Activated CD8-positive, alpha-beta T cell treated with anti-CD3 and anti-CD28 coated beads for 36 hours (primary cell): ENCODE data around the gene SRGAP2C. TPM values are rescaled to one million over a fixed set of nuclear protein-coding genes. Genes with fewer than 3 reads are reported as not detected.
"Not testable (repeated sequence)": the region's sequence is repeated elsewhere in the genome, so short reads cannot be mapped to it uniquely, and the experiment has no call there.

Source experiments
- ATAC-seq: fragments of 200-7000 bp; cut with Tn5 transposase; one replicate; pipeline ENCODE4 v1.10.0; 2021; ENCODE audit warnings: mild to moderate bottlenecking, moderate library complexity
- CTCF ChIA-PET: fragments of 350-600 bp; sonication (Branson Sonifier 250); formaldehyde crosslinking; loops from one replicate; lab custom pipeline; 2021; ENCODE audit warnings: antibody characterized with exemption; lab: Charles Lee
- POLR2A ChIA-PET: fragments of 350-600 bp; sonication (Branson Sonifier 250); formaldehyde crosslinking; loops from one replicate; lab custom pipeline; 2021; ENCODE audit warnings: antibody characterized with exemption; lab: Charles Lee
- DNase-seq: peaks from one replicate; pipeline ENCODE4 v3.0.0-alpha.2; 2020
- H3K27ac Mint-ChIP-seq: one replicate; pipeline ENCODE4 v1.8.0; 2021; ENCODE audit warnings: mild to moderate bottlenecking, mixed read lengths
- H3K27me3 Mint-ChIP-seq: one replicate; pipeline ENCODE4 v1.8.0; 2021; ENCODE audit warnings: mixed read lengths
- H3K36me3 Mint-ChIP-seq: one replicate; pipeline ENCODE4 v1.8.0; 2021; ENCODE audit warnings: low read depth, mixed read lengths
- H3K4me1 Mint-ChIP-seq: one replicate; pipeline ENCODE4 v1.8.0; 2021; ENCODE audit warnings: low read depth, mixed read lengths
- H3K4me3 Mint-ChIP-seq: one replicate; pipeline ENCODE4 v1.8.0; 2021; ENCODE audit warnings: mild to moderate bottlenecking, moderate library complexity, mixed read lengths
- H3K9me3 Mint-ChIP-seq: one replicate; pipeline ENCODE4 v1.8.0; 2021; ENCODE audit warnings: mixed read lengths
- intact Hi-C: fragments of 100-400 bp; cut with micrococcal nuclease; formaldehyde crosslinking; loops from one replicate; pipeline ENCODE4 v1.10.0; 2022
- total RNA-seq, 2 experiments: library from RNA; stranded (reverse); gene quantifications; one replicate each; pipeline ENCODE4 v1.2.3, GENCODE V29; 2021

The SRGAP2C gene
- total RNA-seq, 2 experiments from 2014 or later: 15.3 to 17.9 TPM

DNA sequence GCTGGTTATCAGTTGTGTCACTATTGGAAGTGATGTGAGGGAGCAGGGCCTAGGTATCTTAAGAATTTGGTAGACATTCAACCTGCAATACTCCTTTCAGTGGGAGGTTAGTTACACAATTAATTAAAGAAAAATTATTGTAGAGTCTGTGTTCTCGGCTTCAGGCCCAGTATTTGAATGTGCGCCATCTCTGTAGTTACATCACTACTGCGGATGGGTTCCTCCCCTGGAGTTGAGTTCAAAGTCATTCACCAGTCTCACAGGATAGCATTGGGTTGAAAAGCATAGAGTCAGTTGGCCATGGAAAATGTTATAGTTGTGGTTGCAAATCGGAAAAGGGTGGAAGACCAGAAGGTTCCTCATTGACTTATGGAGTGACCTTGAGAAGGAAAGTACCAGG lies 111.8 kb downstream of the SRGAP2C start:
- H3K4me1 Mint-ChIP-seq, ATAC-seq, POLR2A ChIA-PET, H3K9me3 Mint-ChIP-seq, H3K27me3 Mint-ChIP-seq, DNase-seq, H3K4me3 Mint-ChIP-seq, CTCF ChIA-PET, H3K36me3 Mint-ChIP-seq, intact Hi-C loops, H3K27ac Mint-ChIP-seq: not testable (repeated sequence)

DNA sequence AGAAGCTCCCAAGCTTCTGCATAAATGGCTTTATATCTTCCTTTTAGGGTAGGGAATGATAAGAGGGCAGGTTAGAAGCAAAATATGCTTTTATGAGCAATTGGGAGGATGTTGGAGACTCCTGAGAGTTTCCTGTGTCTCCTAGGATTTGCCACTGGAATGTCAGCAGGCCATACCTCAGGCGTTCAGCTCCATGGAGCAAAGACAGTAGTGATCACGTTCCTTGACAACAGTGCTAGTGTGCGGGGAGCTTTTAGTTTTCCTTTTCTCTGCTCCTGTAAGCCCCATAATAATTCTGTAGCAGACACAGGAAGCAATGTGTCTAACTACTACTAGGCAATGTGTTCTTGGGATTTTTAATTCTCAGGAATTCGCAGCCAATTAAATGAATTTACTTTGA lies 113.8 kb downstream of the SRGAP2C start:
- H3K4me3 Mint-ChIP-seq, H3K9me3 Mint-ChIP-seq, H3K27me3 Mint-ChIP-seq, intact Hi-C loops, POLR2A ChIA-PET, CTCF ChIA-PET, ATAC-seq, H3K36me3 Mint-ChIP-seq, H3K4me1 Mint-ChIP-seq, DNase-seq, H3K27ac Mint-ChIP-seq: not testable (repeated sequence)

- DNase-seq, H3K27ac Mint-ChIP-seq, intact Hi-C loops, H3K4me3 Mint-ChIP-seq, POLR2A ChIA-PET, CTCF ChIA-PET, H3K27me3 Mint-ChIP-seq, H3K4me1 Mint-ChIP-seq, H3K9me3 Mint-ChIP-seq, ATAC-seq, H3K36me3 Mint-ChIP-seq: not testable (repeated sequence)
Measured at GRCh38 chr1:121299514-121300149, 114.9 kb downstream of the SRGAP2C start.

- H3K4me1 Mint-ChIP-seq: not testable (repeated sequence)
Measured at GRCh38 chr1:121301876-121302275, 117.1 kb downstream of the SRGAP2C start.

GRCh38 chr1:121307759-121308158 lies 123.0 kb downstream of the SRGAP2C start:
- ATAC-seq, DNase-seq, intact Hi-C loops, CTCF ChIA-PET, H3K36me3 Mint-ChIP-seq, H3K27ac Mint-ChIP-seq, H3K4me3 Mint-ChIP-seq, POLR2A ChIA-PET, H3K9me3 Mint-ChIP-seq, H3K27me3 Mint-ChIP-seq, H3K4me1 Mint-ChIP-seq: not testable (repeated sequence)

More at GRCh38 chr1:121301876-121302275, 117.1 kb downstream of the SRGAP2C start:
- H3K4me3 Mint-ChIP-seq, intact Hi-C loops, DNase-seq, ATAC-seq, H3K36me3 Mint-ChIP-seq, CTCF ChIA-PET, POLR2A ChIA-PET, H3K9me3 Mint-ChIP-seq, H3K27me3 Mint-ChIP-seq, H3K27ac Mint-ChIP-seq: not testable (repeated sequence)

GRCh38 chr1:121315509-121315908 lies 130.7 kb downstream of the SRGAP2C start:
- POLR2A ChIA-PET, H3K4me1 Mint-ChIP-seq, ATAC-seq, H3K4me3 Mint-ChIP-seq, H3K27me3 Mint-ChIP-seq, DNase-seq, intact Hi-C loops, CTCF ChIA-PET, H3K9me3 Mint-ChIP-seq, H3K27ac Mint-ChIP-seq, H3K36me3 Mint-ChIP-seq: not testable (repeated sequence)

- ATAC-seq, H3K4me1 Mint-ChIP-seq, CTCF ChIA-PET, intact Hi-C loops, H3K27me3 Mint-ChIP-seq, DNase-seq, H3K36me3 Mint-ChIP-seq, H3K9me3 Mint-ChIP-seq, H3K4me3 Mint-ChIP-seq, H3K27ac Mint-ChIP-seq, POLR2A ChIA-PET: not testable (repeated sequence)
Measured at GRCh38 chr1:121316081-121316480, 131.3 kb downstream of the SRGAP2C start.

DNA sequence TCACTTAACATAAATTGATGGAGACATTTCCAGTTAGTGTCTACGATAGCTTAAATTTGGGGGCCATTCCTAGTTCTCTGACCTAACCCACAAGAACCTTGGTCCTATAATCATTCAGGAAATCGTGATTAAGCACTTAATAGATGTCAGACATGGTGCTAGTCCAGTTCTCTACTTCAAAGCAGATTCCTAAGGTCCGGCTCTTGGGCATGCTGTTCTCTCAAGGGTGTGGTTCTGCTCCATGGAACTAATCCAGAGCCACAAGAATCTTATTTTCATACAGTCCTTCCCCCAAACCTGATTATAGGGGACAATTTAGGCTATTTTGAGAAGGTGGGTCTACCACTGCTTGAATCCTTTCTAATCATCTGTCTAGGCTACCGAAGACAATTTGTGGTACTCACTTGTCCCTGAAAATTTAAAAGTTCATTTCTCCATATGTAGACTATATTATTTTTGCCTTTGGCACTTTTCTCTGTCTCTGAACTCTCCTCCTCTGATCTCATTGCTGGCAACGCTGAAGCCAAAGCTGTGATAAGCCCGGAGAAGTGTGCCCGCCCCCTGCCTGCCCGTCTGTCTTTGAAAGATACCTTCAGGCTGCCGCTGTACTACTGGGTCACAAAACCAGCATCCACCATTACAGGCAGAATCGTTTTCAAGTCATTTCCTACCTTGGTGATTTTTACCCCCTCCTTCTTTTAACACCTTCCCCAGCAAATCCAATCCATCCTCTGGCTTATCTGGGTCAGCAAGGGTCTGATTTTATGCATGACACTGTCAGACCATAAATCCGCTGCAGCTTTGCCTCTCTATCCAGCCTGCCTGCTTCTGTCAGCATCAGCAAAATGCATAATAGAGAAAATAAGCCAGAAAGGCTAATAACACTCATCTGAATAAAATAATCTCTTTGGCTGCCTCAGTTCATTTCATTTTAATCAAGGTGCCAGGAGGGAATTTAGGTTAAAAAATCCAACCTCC lies 133.0 kb downstream of the SRGAP2C start:
- H3K4me3 Mint-ChIP-seq, intact Hi-C loops, POLR2A ChIA-PET, H3K9me3 Mint-ChIP-seq, CTCF ChIA-PET, H3K36me3 Mint-ChIP-seq, H3K27ac Mint-ChIP-seq, DNase-seq, H3K4me1 Mint-ChIP-seq, H3K27me3 Mint-ChIP-seq, ATAC-seq: not testable (repeated sequence)

GRCh38 chr1:121318687-121319086 lies 133.9 kb downstream of the SRGAP2C start:
- H3K27me3 Mint-ChIP-seq, H3K4me3 Mint-ChIP-seq, ATAC-seq, CTCF ChIA-PET, H3K36me3 Mint-ChIP-seq, POLR2A ChIA-PET, DNase-seq, H3K9me3 Mint-ChIP-seq, H3K27ac Mint-ChIP-seq, intact Hi-C loops, H3K4me1 Mint-ChIP-seq: not testable (repeated sequence)

DNA sequence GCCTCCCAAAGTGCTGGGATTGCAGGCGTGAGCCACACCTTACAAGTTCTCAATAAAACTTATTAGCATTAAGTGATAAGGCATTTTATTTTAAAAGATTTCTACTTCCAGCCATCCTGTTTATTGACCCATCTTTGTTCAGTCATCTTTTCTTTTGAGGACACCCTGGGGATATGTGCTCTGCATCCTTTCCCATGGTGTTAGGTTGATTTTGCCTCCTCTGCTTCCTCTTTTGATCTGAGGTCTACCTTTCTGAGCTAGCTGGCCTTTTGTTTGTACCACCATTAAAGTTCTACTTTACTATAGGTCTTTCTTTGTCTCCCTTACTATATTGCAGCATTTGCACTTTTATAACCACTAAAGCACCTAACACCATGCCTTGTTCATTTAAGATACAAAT lies 136.9 kb downstream of the SRGAP2C start:
- H3K4me1 Mint-ChIP-seq, H3K4me3 Mint-ChIP-seq, CTCF ChIA-PET, H3K27ac Mint-ChIP-seq, H3K27me3 Mint-ChIP-seq, H3K9me3 Mint-ChIP-seq, intact Hi-C loops, POLR2A ChIA-PET, DNase-seq, ATAC-seq, H3K36me3 Mint-ChIP-seq: not testable (repeated sequence)

- H3K9me3 Mint-ChIP-seq, DNase-seq, H3K36me3 Mint-ChIP-seq, CTCF ChIA-PET, intact Hi-C loops, ATAC-seq, H3K4me3 Mint-ChIP-seq, H3K27me3 Mint-ChIP-seq, H3K27ac Mint-ChIP-seq, POLR2A ChIA-PET, H3K4me1 Mint-ChIP-seq: not testable (repeated sequence)
Measured at GRCh38 chr1:121324726-121325125, 140.0 kb downstream of the SRGAP2C start.

GRCh38 chr1:121332141-121332540 lies 147.4 kb downstream of the SRGAP2C start:
- H3K4me1 Mint-ChIP-seq, H3K27me3 Mint-ChIP-seq, H3K36me3 Mint-ChIP-seq, H3K27ac Mint-ChIP-seq, CTCF ChIA-PET, H3K4me3 Mint-ChIP-seq, DNase-seq, POLR2A ChIA-PET, intact Hi-C loops, H3K9me3 Mint-ChIP-seq: not testable (repeated sequence)
- ATAC-seq: peak; percentile 34
